DND-41 (cell line): ENCODE data around the gene SOX12.
A peak's percentile ranks its signal among the peaks of the same experiment; 100 is the strongest.

Source experiments
- ATAC-seq: fragments of 200-7000 bp; cut with Tn5 transposase; 3 replicates; pipeline ENCODE4 v1.9.1; 2021; ENCODE audit warnings: low read depth; ENCODE audit not compliant: insufficient read depth
- DNase-seq: peaks from one replicate; pipeline ENCODE4 v3.0.0-alpha.2; 2020
- H2AFZ ChIP-seq: 2 replicates; pipeline ENCODE4 v1.6.0; 2012; ENCODE audit warnings: low read depth, low read length
- H3K27ac ChIP-seq: 2 replicates; pipeline ENCODE4 v1.5.1; 2012; ENCODE audit warnings: low read length, inconsistent platforms
- H3K27me3 ChIP-seq: fragments of 200-600 bp; sonication (generic); 2 replicates; pipeline ENCODE4 v1.6.0; 2012; ENCODE audit warnings: low read length, mild to moderate bottlenecking, inconsistent platforms; ENCODE audit not compliant: insufficient read depth, poor library complexity
- H3K36me3 ChIP-seq: 2 replicates; pipeline ENCODE4 v1.5.1; 2012; ENCODE audit warnings: low read length, inconsistent platforms; ENCODE audit not compliant: insufficient read depth
- H3K4me1 ChIP-seq: 2 replicates; pipeline ENCODE4 v1.5.1; 2012; ENCODE audit warnings: mild to moderate bottlenecking, low read length; ENCODE audit not compliant: insufficient read depth
- H3K4me2 ChIP-seq: 2 replicates; pipeline ENCODE4 v1.6.0; 2012; ENCODE audit warnings: mild to moderate bottlenecking, moderate library complexity, low read length, inconsistent platforms; ENCODE audit not compliant: insufficient read depth
- H3K4me3 ChIP-seq, 2 experiments: fragments of 200-600 bp in 1 of 2; shearing (Covaris generic) in 1 of 2; 2 replicates each; pipeline ENCODE4 v1.5.1; 2012 to 2016; ENCODE audit warnings: inconsistent platforms in 2 of 2, low read length in 2 of 2, mild to moderate bottlenecking in 2 of 2, low read depth in 1 of 2, moderate library complexity in 1 of 2
- H3K79me2 ChIP-seq: 2 replicates; pipeline ENCODE4 v1.6.0; 2012; ENCODE audit warnings: low read length, inconsistent platforms; ENCODE audit not compliant: insufficient read depth
- H3K9ac ChIP-seq: 2 replicates; pipeline ENCODE4 v1.6.0; 2012; ENCODE audit warnings: low read depth, mild to moderate bottlenecking, inconsistent platforms, low read length, moderate library complexity
- H3K9me3 ChIP-seq: 2 replicates; pipeline ENCODE4 v1.5.1; 2012; ENCODE audit warnings: low read length, moderate library complexity, mild to moderate bottlenecking, inconsistent platforms; ENCODE audit not compliant: insufficient read depth, severe bottlenecking
- H4K20me1 ChIP-seq: 2 replicates; pipeline ENCODE4 v1.6.0; 2012; ENCODE audit warnings: low read length; ENCODE audit not compliant: insufficient read depth
- EZH2 ChIP-seq: IDR thresholded peaks from 3 replicates; pipeline ENCODE4 v1.6.1; 2012; ENCODE audit warnings: borderline replicate concordance, low read depth, mild to moderate bottlenecking, moderate library complexity, low read length, inconsistent platforms; ENCODE audit not compliant: severe bottlenecking
- TF ChIP-seq, protein P1 (sequence below): IDR thresholded peaks from 2 replicates; pipeline ENCODE4 v1.5.1; 2012; ENCODE audit warnings: borderline replicate concordance, low read length, moderate library complexity, mild to moderate bottlenecking; ENCODE audit not compliant: poor library complexity, severe bottlenecking; ENCODE audit errors: extremely low read depth

Gene SOX12

DNA sequence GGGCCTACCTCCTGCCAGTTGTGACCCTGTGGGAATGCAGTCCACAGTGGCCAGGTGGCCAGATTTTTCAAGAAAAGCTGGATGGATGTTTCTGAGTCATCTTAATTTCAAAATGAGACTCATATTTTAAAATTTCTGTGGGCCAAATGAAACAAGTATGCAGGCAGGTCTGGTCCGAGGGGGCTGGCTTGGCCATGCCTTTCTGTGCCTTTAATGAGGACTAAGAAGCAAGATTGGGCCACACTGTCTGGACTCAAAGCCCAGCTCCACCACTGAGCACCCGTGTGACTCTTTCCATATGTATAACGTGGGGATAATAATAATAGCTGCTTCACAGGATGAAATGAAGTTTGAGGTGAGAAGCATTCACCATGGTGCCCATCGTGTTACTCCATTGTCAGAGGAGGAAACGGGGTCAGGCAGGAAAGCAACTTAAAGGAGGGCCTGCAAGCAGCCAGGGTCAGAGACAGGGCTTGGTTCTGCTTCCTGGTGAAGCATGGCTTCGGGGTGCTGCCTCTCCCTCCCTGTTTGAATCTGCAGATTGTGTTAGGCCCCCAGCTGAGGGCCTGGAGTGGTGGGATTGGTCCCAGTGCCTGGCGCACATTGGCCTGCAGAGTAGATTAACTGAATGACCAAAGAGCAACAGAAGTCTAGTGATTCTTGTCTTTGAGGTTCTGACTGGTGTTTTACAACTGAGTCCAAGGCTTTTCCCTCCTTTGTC is 3.8 kb downstream of the SOX12 start:
- no peak overlapping the region for H2AFZ ChIP-seq
- H3K27ac ChIP-seq, result no peak overlapping the region
- H3K79me2 ChIP-seq, result peaks cover 14% of the 10 kb centered on the region
- ATAC-seq, result no peak
- DNase-seq, result no peak
- H3K4me1 ChIP-seq, result peaks cover 54% of the 10 kb centered on the region
- no peaks in the 10 kb centered on the region for H3K9me3 ChIP-seq
- no peak overlapping the region for H3K9ac ChIP-seq
- H3K27me3 ChIP-seq, result no peaks in the 10 kb centered on the region
- H3K4me3 ChIP-seq, result no peak overlapping the region
- peaks cover 30% of the 10 kb centered on the region for H4K20me1 ChIP-seq
- H3K36me3 ChIP-seq, result peaks cover 14% of the 10 kb centered on the region; the same call in 1 of the 2 replicates
- H3K4me2 ChIP-seq, result peak overlapping the region; percentile 93; the same call in 1 of the 2 replicates
- TF ChIP-seq, protein P1, sequence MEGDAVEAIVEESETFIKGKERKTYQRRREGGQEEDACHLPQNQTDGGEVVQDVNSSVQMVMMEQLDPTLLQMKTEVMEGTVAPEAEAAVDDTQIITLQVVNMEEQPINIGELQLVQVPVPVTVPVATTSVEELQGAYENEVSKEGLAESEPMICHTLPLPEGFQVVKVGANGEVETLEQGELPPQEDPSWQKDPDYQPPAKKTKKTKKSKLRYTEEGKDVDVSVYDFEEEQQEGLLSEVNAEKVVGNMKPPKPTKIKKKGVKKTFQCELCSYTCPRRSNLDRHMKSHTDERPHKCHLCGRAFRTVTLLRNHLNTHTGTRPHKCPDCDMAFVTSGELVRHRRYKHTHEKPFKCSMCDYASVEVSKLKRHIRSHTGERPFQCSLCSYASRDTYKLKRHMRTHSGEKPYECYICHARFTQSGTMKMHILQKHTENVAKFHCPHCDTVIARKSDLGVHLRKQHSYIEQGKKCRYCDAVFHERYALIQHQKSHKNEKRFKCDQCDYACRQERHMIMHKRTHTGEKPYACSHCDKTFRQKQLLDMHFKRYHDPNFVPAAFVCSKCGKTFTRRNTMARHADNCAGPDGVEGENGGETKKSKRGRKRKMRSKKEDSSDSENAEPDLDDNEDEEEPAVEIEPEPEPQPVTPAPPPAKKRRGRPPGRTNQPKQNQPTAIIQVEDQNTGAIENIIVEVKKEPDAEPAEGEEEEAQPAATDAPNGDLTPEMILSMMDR, result no peak
- TF ChIP-seq EZH2, result no peak

DNA sequence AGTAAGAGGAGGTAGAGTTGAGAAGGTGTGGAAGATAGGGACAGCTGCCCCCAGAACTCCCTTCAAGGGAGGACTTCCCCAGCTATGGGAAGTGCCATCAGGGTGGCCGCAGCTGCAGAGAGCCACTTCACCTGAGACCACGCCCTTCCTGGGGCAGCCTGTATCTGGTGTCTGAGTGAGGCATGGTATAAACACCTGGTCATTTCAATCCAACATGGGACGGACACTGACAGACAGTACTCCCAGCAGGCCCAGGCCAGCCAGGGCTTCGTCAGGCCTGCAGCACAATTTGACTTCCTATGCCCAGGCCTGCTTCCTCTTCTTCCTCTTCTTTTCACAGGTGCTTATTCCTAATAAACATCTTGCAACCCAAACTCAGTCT is 4.5 kb downstream of the SOX12 start:
- Histone ChIP-seq H3K4me3 (no peak overlapping the region), H3K27me3 (no peaks in the 10 kb centered on the region), H2AFZ (no peak overlapping the region), H3K9me3 (no peaks in the 10 kb centered on the region), H3K79me2 (peaks cover 14% of the 10 kb centered on the region), H3K27ac (no peak overlapping the region), H3K36me3 (peaks cover 14% of the 10 kb centered on the region; the same call in 1 of the 2 replicates), H4K20me1 (peaks cover 30% of the 10 kb centered on the region), H3K9ac (no peak overlapping the region), H3K4me2 (no peak overlapping the region), H3K4me1 (peaks cover 47% of the 10 kb centered on the region)
- TF ChIP-seq, protein P1, result no peak
- no peak for TF ChIP-seq EZH2
- ATAC-seq, result no peak
- no peak for DNase-seq

DNA sequence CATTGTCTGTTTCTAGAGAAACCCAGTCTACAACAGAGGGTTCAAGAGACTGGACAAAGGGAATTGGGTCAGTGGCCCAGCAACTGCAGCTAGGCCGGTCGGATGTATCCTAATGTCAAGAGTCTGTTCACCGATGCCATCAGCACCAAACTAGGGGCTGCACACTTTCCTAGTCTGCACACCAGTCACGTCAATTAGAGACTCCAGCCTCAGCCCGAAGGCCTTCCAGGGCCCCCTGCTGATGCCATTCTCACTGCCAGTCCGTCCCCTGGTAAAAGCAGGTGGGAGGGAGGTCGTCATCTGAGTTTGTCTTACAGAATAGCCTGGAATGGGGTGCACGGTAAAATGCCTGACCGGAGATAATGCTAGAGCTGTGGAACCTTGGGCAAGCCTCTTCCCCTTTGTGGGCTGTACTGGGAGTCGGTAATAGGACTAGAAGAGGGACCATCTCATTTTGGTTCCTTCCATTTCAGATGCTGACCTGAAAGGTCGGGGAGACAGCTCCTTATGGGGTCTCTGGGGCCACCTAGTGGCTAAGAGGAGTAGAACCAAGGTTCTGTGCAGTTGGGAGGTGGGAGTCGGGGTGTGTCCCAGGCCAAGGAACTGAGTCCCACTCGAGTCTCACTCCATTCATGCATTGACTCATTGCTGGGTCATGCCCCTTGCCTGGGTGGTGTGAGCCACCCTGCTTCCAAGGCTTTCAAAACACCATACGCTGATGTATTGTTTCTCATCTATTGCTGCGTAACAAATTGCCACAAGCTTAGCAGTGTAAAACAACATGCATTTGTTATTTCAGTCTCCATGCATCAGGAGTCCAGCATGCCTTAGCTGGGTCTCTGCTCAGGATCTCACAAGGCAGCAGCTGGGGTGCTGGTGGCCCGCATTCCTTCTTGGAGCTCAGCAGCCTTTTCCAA is 5.1 kb downstream of the SOX12 start:
- H4K20me1 ChIP-seq, result peaks cover 30% of the 10 kb centered on the region
- H3K79me2 ChIP-seq, result peaks cover 14% of the 10 kb centered on the region
- no peak overlapping the region for H3K4me2 ChIP-seq
- no peak overlapping the region for H2AFZ ChIP-seq
- TF ChIP-seq, protein P1, result peak; percentile 97
- TF ChIP-seq EZH2, result no peak
- peaks cover 14% of the 10 kb centered on the region; the same call in 1 of the 2 replicates for H3K36me3 ChIP-seq
- H3K9ac ChIP-seq, result no peak overlapping the region
- H3K27me3 ChIP-seq, result no peaks in the 10 kb centered on the region
- peak; percentile 77 for DNase-seq
- H3K9me3 ChIP-seq, result no peaks in the 10 kb centered on the region
- H3K4me3 ChIP-seq, result no peak overlapping the region
- H3K27ac ChIP-seq, result no peak overlapping the region
- peaks cover 44% of the 10 kb centered on the region for H3K4me1 ChIP-seq
- peak; percentile 67 for ATAC-seq
